MM.1S (cell line): ENCODE data around the gene HSPB9.

Experiments used
- DNase-seq: peaks from one replicate; pipeline ENCODE4 v3.0.0-alpha.2; 2015
- H2AFZ ChIP-seq: fragments of 300-600 bp; sonication (generic); 2 replicates; pipeline ENCODE4 v1.6.0; 2016; ENCODE audit warnings: antibody characterized with exemption, low read length
- H3F3A ChIP-seq: fragments of 300-600 bp; sonication (generic); 2 replicates; pipeline ENCODE4 v1.6.1; 2016; ENCODE audit warnings: mild to moderate bottlenecking, antibody characterized with exemption, low read length, moderate library complexity, mixed read lengths; ENCODE audit not compliant: insufficient read depth
- H3K27ac ChIP-seq: fragments of 300-600 bp; sonication (generic); 2 replicates; pipeline ENCODE4 v1.5.1; 2016; ENCODE audit warnings: mild to moderate bottlenecking, low read length
- H3K27me3 ChIP-seq: fragments of 300-600 bp; sonication (generic); replicated peaks from 2 replicates; pipeline ENCODE4 v1.6.0; 2016; ENCODE audit warnings: low read length; ENCODE audit not compliant: insufficient read depth
- H3K36me3 ChIP-seq: fragments of 300-600 bp; sonication (generic); replicated peaks from 2 replicates; pipeline ENCODE4 v1.6.1; 2016; ENCODE audit warnings: mild to moderate bottlenecking, low read length, mixed read lengths; ENCODE audit not compliant: insufficient read depth
- H3K4me1 ChIP-seq: fragments of 300-600 bp; sonication (generic); 2 replicates; pipeline ENCODE4 v1.6.1; 2016; ENCODE audit warnings: low read length, mixed read lengths
- H3K4me2 ChIP-seq: fragments of 300-600 bp; sonication (generic); 2 replicates; pipeline ENCODE4 v1.6.0; 2016; ENCODE audit warnings: low read depth, low read length
- H3K4me3 ChIP-seq: fragments of 300-600 bp; sonication (generic); 2 replicates; pipeline ENCODE4 v1.5.1; 2016; ENCODE audit warnings: low read length, mixed read lengths
- H3K79me2 ChIP-seq: fragments of 300-600 bp; sonication (generic); 2 replicates; pipeline ENCODE4 v1.6.1; 2016; ENCODE audit warnings: mixed run types, low read length, mixed read lengths
- H3K9ac ChIP-seq: fragments of 300-600 bp; sonication (generic); 2 replicates; pipeline ENCODE4 v1.6.1; 2016; ENCODE audit warnings: low read length, mixed read lengths
- H3K9me2 ChIP-seq: fragments of 300-600 bp; sonication (generic); replicated peaks from 2 replicates; pipeline ENCODE4 v1.6.1; 2016; ENCODE audit warnings: mild to moderate bottlenecking, low read length, mixed read lengths; ENCODE audit not compliant: insufficient read depth
- H3K9me3 ChIP-seq: fragments of 300-600 bp; sonication (generic); replicated peaks from 2 replicates; pipeline ENCODE4 v1.6.1; 2016; ENCODE audit warnings: mild to moderate bottlenecking, low read length, mixed read lengths; ENCODE audit not compliant: insufficient read depth
- H4K20me1 ChIP-seq: fragments of 300-600 bp; sonication (generic); 2 replicates; pipeline ENCODE4 v1.6.1; 2016; ENCODE audit warnings: mild to moderate bottlenecking, low read length, moderate library complexity, mixed read lengths; ENCODE audit not compliant: insufficient read depth
- CTCF ChIP-seq: fragments of 300-600 bp; sonication (generic); IDR thresholded peaks from 2 replicates; pipeline ENCODE4 v1.5.1; 2016; ENCODE audit warnings: antibody characterized with exemption, low read length, mixed read lengths
- EZH2 ChIP-seq: fragments of 300-600 bp; sonication (generic); optimal IDR thresholded peaks from 2 replicates; pipeline ENCODE3; 2017; ENCODE audit warnings: low read depth, mild to moderate bottlenecking, antibody characterized with exemption, low read length, mixed read lengths
- EZH2phosphoT487 ChIP-seq: fragments of 300-600 bp; sonication (generic); IDR thresholded peaks from 2 replicates; pipeline ENCODE4 v1.6.1; 2018; ENCODE audit warnings: antibody characterized with exemption, low read length

HSPB9 gene

GRCh38 chr17:42127414-42127813 is 4.8 kb downstream of the HSPB9 start:
- H3K27me3 ChIP-seq: no peaks in the 10 kb centered on the region
- H3K4me3 ChIP-seq: no peak overlapping the region
- DNase-seq: no peak
- no peak for TF ChIP-seq EZH2
- no peak for TF ChIP-seq EZH2phosphoT487
- no peak for TF ChIP-seq CTCF
- no peaks in the 10 kb centered on the region for H4K20me1 ChIP-seq
- H3K79me2 ChIP-seq: peaks cover 32% of the 10 kb centered on the region
- H3K27ac ChIP-seq: no peak overlapping the region
- no peak overlapping the region for H2AFZ ChIP-seq
- H3K9ac ChIP-seq: no peak overlapping the region
- H3K9me2 ChIP-seq: no peaks in the 10 kb centered on the region
- H3K4me2 ChIP-seq: no peak overlapping the region
- H3K9me3 ChIP-seq: no peaks in the 10 kb centered on the region
- H3K4me1 ChIP-seq: peaks cover 5% of the 10 kb centered on the region
- 0 out of 2 replicates have a peak, but pooled peaks cover 1% of the 10 kb centered on the region for H3F3A ChIP-seq
- H3K36me3 ChIP-seq: peaks cover 7% of the 10 kb centered on the region

GRCh38 chr17:42129109-42129837 is 6.7 kb downstream of the HSPB9 start:
- Histone ChIP-seq H3K4me1 (peaks cover 23% of the 10 kb centered on the region), H3K9ac (no peak overlapping the region)

GRCh38 chr17:42130310-42130936 is 7.8 kb downstream of the HSPB9 start:
- Histone ChIP-seq H2AFZ (no peak overlapping the region), H4K20me1 (no peaks in the 10 kb centered on the region), H3K4me3 (no peak overlapping the region), H3K9me2 (no peaks in the 10 kb centered on the region), H3K36me3 (peaks cover 7% of the 10 kb centered on the region), H3K4me2 (no peak overlapping the region), H3K79me2 (peaks cover 48% of the 10 kb centered on the region), H3K9ac (no peak overlapping the region), H3K4me1 (peaks cover 27% of the 10 kb centered on the region), H3F3A (peaks cover 20% of the 10 kb centered on the region), H3K27ac (no peak overlapping the region), H3K27me3 (no peaks in the 10 kb centered on the region), H3K9me3 (no peaks in the 10 kb centered on the region)
- TF ChIP-seq EZH2phosphoT487: no peak
- no peak for TF ChIP-seq CTCF
- TF ChIP-seq EZH2: no peak
- no peak for DNase-seq

More at GRCh38 chr17:42129109-42129837, 6.7 kb downstream of the HSPB9 start:
- Histone ChIP-seq H4K20me1 (no peaks in the 10 kb centered on the region), H3F3A (peaks cover 20% of the 10 kb centered on the region), H3K27ac (no peak overlapping the region), H3K27me3 (no peaks in the 10 kb centered on the region), H3K9me2 (no peaks in the 10 kb centered on the region), H3K4me2 (no peak overlapping the region), H2AFZ (no peak overlapping the region), H3K36me3 (peaks cover 7% of the 10 kb centered on the region), H3K79me2 (peaks cover 38% of the 10 kb centered on the region), H3K9me3 (no peaks in the 10 kb centered on the region), H3K4me3 (no peak overlapping the region)
- TF ChIP-seq EZH2 (no peak), EZH2phosphoT487 (no peak), CTCF (no peak)
- DNase-seq: no peak
